ENCODE data around the gene MPRIP.

DNA sequence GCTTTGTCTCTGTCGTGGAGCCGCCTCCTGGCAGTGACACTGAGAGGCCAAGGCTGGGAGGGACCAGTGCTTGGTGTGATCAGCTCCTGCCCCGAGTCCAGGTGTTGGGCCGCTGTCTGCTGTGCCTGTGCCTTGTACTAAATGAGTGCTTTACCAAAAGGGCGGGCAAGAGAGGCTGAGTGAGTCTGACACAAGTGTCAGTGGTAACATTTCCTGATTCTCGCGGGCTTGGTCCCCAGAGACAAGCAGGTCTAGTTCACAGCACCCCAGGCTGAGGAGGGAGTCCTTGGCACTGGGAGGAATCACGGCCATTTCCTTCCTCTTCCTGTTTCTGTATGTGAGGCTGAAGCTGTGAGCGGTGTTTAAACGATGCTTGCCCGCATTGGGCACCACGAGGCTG is 133.7 kb downstream of the MPRIP start:
- TF ChIP-seq, protein P1, sequence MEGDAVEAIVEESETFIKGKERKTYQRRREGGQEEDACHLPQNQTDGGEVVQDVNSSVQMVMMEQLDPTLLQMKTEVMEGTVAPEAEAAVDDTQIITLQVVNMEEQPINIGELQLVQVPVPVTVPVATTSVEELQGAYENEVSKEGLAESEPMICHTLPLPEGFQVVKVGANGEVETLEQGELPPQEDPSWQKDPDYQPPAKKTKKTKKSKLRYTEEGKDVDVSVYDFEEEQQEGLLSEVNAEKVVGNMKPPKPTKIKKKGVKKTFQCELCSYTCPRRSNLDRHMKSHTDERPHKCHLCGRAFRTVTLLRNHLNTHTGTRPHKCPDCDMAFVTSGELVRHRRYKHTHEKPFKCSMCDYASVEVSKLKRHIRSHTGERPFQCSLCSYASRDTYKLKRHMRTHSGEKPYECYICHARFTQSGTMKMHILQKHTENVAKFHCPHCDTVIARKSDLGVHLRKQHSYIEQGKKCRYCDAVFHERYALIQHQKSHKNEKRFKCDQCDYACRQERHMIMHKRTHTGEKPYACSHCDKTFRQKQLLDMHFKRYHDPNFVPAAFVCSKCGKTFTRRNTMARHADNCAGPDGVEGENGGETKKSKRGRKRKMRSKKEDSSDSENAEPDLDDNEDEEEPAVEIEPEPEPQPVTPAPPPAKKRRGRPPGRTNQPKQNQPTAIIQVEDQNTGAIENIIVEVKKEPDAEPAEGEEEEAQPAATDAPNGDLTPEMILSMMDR (IDR thresholded peaks at IDR 0.05): no peak
- no peak for TF ChIP-seq POLR2AphosphoS5 (IDR thresholded peaks at IDR 0.05)
